Measurements from ENCODE around the gene CCR1.

Gene CCR1

DNA sequence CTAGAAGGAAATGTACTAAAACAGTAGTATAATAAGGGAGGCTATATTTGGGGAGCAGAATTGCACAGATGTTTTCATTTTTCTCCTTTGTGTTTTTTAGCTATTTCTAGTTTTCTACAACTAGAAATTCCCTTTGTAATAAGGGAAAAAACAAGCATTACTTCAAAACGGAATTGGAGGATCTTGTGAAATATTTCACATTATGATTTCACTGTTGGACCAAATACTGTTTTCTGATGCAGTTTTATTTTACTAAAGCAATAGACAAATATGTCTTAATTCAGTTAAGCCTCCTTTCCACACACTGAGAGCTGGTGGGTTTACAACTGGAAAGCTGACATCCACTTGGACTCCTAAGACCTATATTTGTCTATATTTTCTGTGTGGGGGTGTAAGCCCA is 7.3 kb downstream of the CCR1 start:
- DNase-seq (ENCODE audit: low spot score) (no peak), ATAC-seq (ENCODE audit: low read depth) (no peak)
- H3K4me3 ChIP-seq (ENCODE audit: severe bottlenecking), result no peak overlapping the region
- no peak overlapping the region for H3K27ac ChIP-seq (ENCODE audit: poor library complexity, severe bottlenecking)
- TF ChIP-seq CTCF (IDR thresholded peaks at IDR 0.05; ENCODE audit: poor library complexity, severe bottlenecking), result no peak
- H3K9me3 ChIP-seq (ENCODE audit: severe bottlenecking), result no peaks in the 10 kb centered on the region
- no peaks in the 10 kb centered on the region for H3K4me1 ChIP-seq (ENCODE audit: insufficient read depth, poor library complexity, severe bottlenecking)
- H3K27me3 ChIP-seq (ENCODE audit: insufficient read depth, poor library complexity, severe bottlenecking), result no peaks in the 10 kb centered on the region
- no peaks in the 10 kb centered on the region for H3K36me3 ChIP-seq (ENCODE audit: low read depth)

DNA sequence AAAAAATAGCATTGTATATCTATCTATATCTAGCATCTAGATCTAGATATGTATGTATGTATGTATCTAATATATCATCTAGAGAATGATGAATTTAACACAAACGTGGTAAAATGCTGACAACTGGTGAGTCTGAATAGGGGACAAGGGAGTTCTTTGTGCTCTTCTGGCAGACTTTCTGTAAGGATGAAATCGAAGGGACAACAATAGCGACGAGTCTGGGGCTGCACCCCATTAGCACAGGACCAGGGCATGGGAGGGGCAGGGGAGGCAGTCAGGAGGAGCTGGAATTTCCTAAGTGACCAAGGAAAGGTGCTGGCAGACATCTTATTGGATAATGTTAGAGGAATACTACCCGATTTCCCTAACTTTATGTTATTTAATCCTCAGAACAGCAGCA is 7.9 kb downstream of the CCR1 start:
- no peaks in the 10 kb centered on the region for H3K4me1 ChIP-seq (ENCODE audit: insufficient read depth, poor library complexity, severe bottlenecking)
- H3K9me3 ChIP-seq (ENCODE audit: severe bottlenecking), result no peaks in the 10 kb centered on the region
- H3K36me3 ChIP-seq (ENCODE audit: low read depth), result no peaks in the 10 kb centered on the region
- no peaks in the 10 kb centered on the region for H3K27me3 ChIP-seq (ENCODE audit: insufficient read depth, poor library complexity, severe bottlenecking)
- no peak overlapping the region for H3K27ac ChIP-seq (ENCODE audit: poor library complexity, severe bottlenecking)
- ATAC-seq (ENCODE audit: low read depth) (no peak), DNase-seq (ENCODE audit: low spot score) (no peak)
- no peak overlapping the region for H3K4me3 ChIP-seq (ENCODE audit: severe bottlenecking)
- no peak for TF ChIP-seq CTCF (IDR thresholded peaks at IDR 0.05; ENCODE audit: poor library complexity, severe bottlenecking)

DNA sequence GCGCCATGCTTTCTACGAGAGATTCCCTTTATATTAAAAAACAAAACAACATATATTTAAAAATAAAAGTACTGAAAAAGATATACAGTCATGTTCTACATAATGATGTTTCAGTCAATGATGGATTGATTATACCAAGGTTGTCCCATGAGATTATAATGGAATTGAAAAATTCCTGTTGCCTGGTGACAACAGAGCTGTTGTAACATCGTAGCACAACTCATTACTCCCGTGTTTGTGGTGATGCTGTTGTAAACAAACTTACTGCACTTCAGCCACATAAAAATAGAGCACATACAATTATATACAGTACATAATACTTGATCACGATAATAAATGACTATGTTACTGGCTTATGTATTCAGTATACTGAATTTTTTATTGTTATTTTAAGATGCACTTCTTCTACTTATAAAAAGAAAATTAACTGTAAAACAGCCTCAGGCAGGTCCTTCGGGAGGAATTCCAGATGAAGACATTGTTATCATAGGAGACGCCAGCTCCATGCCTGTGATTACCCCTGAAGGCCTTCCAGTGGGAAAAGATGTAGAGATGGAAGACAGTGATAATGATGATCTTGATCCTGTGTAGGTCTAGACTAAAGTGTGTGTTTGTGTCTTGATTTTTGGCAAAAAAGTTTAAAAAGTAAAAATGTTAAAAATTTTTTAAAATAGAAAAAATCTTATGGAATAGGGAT is 11.7 kb downstream of the CCR1 start:
- H3K27ac ChIP-seq (ENCODE audit: poor library complexity, severe bottlenecking), result no peak overlapping the region
- H3K9me3 ChIP-seq (ENCODE audit: severe bottlenecking), result peaks cover 3% of the 10 kb centered on the region
- H3K27me3 ChIP-seq (ENCODE audit: insufficient read depth, poor library complexity, severe bottlenecking), result no peaks in the 10 kb centered on the region
- DNase-seq (ENCODE audit: low spot score), result no peak
- peaks cover 4% of the 10 kb centered on the region for H3K4me1 ChIP-seq (ENCODE audit: insufficient read depth, poor library complexity, severe bottlenecking)
- ATAC-seq (ENCODE audit: low read depth), result no peak
- H3K36me3 ChIP-seq (ENCODE audit: low read depth), result no peaks in the 10 kb centered on the region
- no peak overlapping the region for H3K4me3 ChIP-seq (ENCODE audit: severe bottlenecking)
- TF ChIP-seq CTCF (IDR thresholded peaks at IDR 0.05; ENCODE audit: poor library complexity, severe bottlenecking), result no peak

GRCh38 chr3:46194868-46195553 is 13.1 kb downstream of the CCR1 start:
- no peak overlapping the region for H3K27ac ChIP-seq (ENCODE audit: poor library complexity, severe bottlenecking)
- no peaks in the 10 kb centered on the region for H3K36me3 ChIP-seq (ENCODE audit: low read depth)
- no peak for TF ChIP-seq CTCF (IDR thresholded peaks at IDR 0.05; ENCODE audit: poor library complexity, severe bottlenecking)
- H3K4me1 ChIP-seq (ENCODE audit: insufficient read depth, poor library complexity, severe bottlenecking), result peaks cover 4% of the 10 kb centered on the region
- H3K9me3 ChIP-seq (ENCODE audit: severe bottlenecking), result peaks cover 3% of the 10 kb centered on the region
- no peak overlapping the region for H3K4me3 ChIP-seq (ENCODE audit: severe bottlenecking)
- ATAC-seq (ENCODE audit: low read depth) (no peak), DNase-seq (ENCODE audit: low spot score) (no peak)
- H3K27me3 ChIP-seq (ENCODE audit: insufficient read depth, poor library complexity, severe bottlenecking), result no peaks in the 10 kb centered on the region

DNA sequence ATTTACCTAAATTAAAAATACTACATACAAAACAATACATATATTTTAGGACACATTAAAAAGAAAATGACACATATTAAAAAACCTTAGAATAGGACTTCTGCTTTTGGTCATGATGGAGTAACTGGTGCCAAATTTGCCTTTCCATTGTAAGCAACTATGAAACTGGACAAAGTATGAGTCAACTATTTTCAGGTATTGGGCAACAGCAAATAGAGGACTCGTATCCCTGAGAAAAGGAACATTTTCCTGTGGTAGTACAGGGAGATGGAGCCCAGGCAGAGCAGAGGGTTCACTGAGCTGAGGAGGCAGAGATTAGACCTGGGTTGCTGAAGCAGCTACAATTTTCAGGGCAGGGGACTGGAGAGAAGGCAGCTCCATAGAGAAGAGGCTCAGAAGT is 14.7 kb downstream of the CCR1 start:
- no peak overlapping the region for H3K27ac ChIP-seq (ENCODE audit: poor library complexity, severe bottlenecking)
- TF ChIP-seq CTCF (IDR thresholded peaks at IDR 0.05; ENCODE audit: poor library complexity, severe bottlenecking), result no peak
- ATAC-seq (ENCODE audit: low read depth) (peak; percentile 36; the same call in 1 of the 3 replicates), DNase-seq (ENCODE audit: low spot score) (no peak)
- no peak overlapping the region for H3K4me3 ChIP-seq (ENCODE audit: severe bottlenecking)
- H3K9me3 ChIP-seq (ENCODE audit: severe bottlenecking), result peaks cover 3% of the 10 kb centered on the region
- no peaks in the 10 kb centered on the region for H3K36me3 ChIP-seq (ENCODE audit: low read depth)
- H3K27me3 ChIP-seq (ENCODE audit: insufficient read depth, poor library complexity, severe bottlenecking), result no peaks in the 10 kb centered on the region
- peaks cover 4% of the 10 kb centered on the region for H3K4me1 ChIP-seq (ENCODE audit: insufficient read depth, poor library complexity, severe bottlenecking)

All from RWPE2 (cell line).